Mammary epithelial cell (primary cell): ENCODE measurements around the gene LTC4S.

Experiments
- EZH2 ChIP-seq: IDR thresholded peaks from 2 replicates; pipeline ENCODE4 v1.6.1; 2012; ENCODE audit warnings: low read length, inconsistent platforms, borderline replicate concordance
- TF ChIP-seq, protein P1 (sequence below), 2 donors: IDR thresholded peaks in 1 of 2; conservative IDR thresholded peaks in 1 of 2; 2 replicates each; pipeline ENCODE4 v1.5.1; 2011 to 2012; ENCODE audit warnings: inconsistent platforms in 2 of 2, low read length in 2 of 2, mild to moderate bottlenecking in 2 of 2, control low read depth in 1 of 2, low read depth in 1 of 2; ENCODE audit not compliant: insufficient read depth in 1 of 2; ENCODE audit errors: extremely low read depth in 1 of 2

DNA sequence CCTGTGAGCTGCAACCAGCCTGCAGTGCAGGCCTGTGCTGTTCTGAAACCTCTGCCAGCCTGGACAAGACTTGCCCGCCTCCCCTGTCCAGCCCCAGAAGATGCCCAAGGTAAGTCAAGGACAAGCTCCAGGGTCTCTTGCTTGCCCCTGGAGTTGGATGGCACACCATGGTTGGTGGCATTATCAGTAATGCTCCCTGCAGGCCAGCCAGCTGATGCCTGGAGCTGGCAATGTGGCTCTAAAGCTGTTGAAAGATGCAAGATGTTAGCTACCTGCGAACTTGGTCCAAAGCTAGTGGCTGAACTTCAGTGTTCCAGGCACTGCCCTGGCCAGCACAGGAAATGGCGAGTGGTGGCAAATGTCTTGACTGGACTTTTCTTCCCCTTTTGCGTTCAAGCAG, 14.0 kb upstream of the LTC4S start:
- TF ChIP-seq, protein P1, sequence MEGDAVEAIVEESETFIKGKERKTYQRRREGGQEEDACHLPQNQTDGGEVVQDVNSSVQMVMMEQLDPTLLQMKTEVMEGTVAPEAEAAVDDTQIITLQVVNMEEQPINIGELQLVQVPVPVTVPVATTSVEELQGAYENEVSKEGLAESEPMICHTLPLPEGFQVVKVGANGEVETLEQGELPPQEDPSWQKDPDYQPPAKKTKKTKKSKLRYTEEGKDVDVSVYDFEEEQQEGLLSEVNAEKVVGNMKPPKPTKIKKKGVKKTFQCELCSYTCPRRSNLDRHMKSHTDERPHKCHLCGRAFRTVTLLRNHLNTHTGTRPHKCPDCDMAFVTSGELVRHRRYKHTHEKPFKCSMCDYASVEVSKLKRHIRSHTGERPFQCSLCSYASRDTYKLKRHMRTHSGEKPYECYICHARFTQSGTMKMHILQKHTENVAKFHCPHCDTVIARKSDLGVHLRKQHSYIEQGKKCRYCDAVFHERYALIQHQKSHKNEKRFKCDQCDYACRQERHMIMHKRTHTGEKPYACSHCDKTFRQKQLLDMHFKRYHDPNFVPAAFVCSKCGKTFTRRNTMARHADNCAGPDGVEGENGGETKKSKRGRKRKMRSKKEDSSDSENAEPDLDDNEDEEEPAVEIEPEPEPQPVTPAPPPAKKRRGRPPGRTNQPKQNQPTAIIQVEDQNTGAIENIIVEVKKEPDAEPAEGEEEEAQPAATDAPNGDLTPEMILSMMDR (conservative IDR thresholded peaks at IDR 0.05 in 1 of 2, IDR thresholded peaks at IDR 0.05 in 1 of 2; ENCODE audit: extremely low read depth in 1 of 2, insufficient read depth in 1 of 2, low read depth in 1 of 2, low read length in 2 of 2), result no peak
- TF ChIP-seq EZH2, result no peak
